HUES48 (cell line): ENCODE results near the gene VASN.
A peak's percentile ranks its signal among the peaks of the same experiment; 100 is the strongest.

Experiments used
- H3K27ac ChIP-seq: one replicate; pipeline ENCODE4 v1.7.0; 2013; ENCODE audit warnings: low read depth, low read length, inconsistent platforms
- H3K27me3 ChIP-seq: 2 replicates; pipeline ENCODE4 v1.6.1; 2013; ENCODE audit warnings: mild to moderate bottlenecking, low read length; ENCODE audit not compliant: control insufficient read depth, insufficient read depth
- H3K36me3 ChIP-seq: 2 replicates; pipeline ENCODE4 v1.6.1; 2013; ENCODE audit warnings: low read length; ENCODE audit not compliant: control insufficient read depth, insufficient read depth
- H3K4me1 ChIP-seq: 2 replicates; pipeline ENCODE4 v1.6.1; 2013; ENCODE audit warnings: mild to moderate bottlenecking, low read length; ENCODE audit not compliant: control insufficient read depth, insufficient read depth
- H3K4me3 ChIP-seq: 2 replicates; pipeline ENCODE4 v1.5.1; 2013; ENCODE audit warnings: mild to moderate bottlenecking, low read depth, low read length
- H3K9ac ChIP-seq: 2 replicates; pipeline ENCODE4 v1.6.1; 2013; ENCODE audit warnings: mild to moderate bottlenecking, low read depth, low read length, moderate library complexity
- H3K9me3 ChIP-seq: 2 replicates; pipeline ENCODE4 v1.6.1; 2013; ENCODE audit warnings: low read length; ENCODE audit not compliant: control insufficient read depth, insufficient read depth

Gene VASN

DNA sequence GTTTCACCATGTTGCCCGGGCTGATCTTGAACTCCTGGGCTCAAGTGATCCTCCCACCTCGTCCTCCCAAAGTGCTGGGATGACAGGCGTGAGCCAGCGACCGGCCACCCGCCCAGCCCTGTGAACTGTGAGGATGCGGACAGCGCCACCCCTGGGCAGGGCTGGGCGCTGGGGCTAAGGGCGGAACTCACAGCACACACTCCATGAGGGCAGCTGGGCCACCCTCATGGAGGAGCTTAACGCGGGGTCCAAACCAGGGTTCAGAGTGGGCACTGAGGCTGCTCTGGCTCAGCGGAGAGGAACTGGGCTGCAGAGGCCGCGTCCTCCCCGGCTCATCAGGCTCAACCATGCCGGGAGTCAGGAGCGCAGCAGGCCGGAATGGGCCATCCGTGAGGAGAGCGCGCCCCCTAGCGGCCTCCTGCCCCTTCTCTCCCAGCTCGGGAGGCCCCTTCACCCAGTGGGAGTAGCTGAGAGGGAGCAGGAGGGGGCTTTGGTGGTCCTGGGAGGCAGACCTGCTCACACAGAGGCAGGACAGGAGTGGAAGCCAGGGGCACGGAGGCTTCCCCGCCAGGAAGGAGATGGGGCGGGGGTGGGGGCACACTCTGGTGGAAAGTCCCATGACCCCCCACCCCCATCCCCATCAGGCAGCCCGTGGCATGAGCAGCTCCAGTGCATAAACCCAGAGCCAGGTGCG is 30.9 kb downstream of the VASN start:
- H3K9ac ChIP-seq, result no peak overlapping the region
- H3K27me3 ChIP-seq, result no peaks in the 10 kb centered on the region
- H3K4me3 ChIP-seq, result peak overlapping the region; percentile 47; the same call in 1 of the 2 replicates
- H3K27ac ChIP-seq, result no peak overlapping the region
- no peaks in the 10 kb centered on the region for H3K9me3 ChIP-seq
- no peaks in the 10 kb centered on the region for H3K4me1 ChIP-seq
- H3K36me3 ChIP-seq, result peaks cover 7% of the 10 kb centered on the region

DNA sequence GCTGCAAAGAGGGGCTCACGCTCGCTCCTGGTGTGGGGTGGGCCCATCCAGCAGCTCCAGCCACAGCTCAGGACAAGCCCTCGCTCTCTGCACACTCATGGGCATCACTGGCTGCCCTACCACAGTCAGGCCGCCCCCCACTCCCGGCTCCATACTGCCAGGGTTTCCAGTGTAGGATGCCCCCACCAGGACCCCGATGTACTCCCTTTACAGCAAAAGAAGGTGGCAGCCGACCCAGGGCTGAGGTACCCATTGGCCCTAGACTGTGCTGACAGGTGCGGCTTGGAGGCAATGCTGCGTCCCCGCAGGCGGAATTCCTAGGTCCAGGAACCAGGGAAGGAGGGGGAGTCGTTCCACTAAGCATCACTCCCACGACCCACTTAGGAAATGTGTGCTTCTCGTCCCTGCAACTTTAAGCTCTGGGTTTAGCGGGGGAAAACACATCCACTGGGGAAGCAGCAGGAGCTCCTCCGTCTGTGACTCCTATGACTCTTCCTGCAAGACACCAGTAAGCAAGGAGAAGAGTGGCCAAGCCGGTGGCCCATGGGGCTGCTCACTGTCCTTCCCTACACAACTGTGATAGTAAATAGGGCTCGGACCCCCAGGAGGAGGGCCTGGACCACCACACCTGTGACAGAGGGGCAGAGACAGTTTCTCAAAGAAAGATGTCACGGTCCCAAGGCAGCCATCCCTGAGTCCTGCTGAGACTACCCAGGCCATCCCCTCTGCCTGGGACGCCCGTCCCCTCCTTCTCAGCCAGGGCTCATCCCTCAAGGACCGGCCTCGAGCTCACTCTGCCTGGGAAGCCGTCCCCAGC is 31.7 kb downstream of the VASN start:
- Histone ChIP-seq H3K27me3 (no peaks in the 10 kb centered on the region), H3K9ac (no peak overlapping the region), H3K36me3 (peaks cover 7% of the 10 kb centered on the region), H3K4me1 (no peaks in the 10 kb centered on the region), H3K4me3 (no peak overlapping the region), H3K27ac (no peak overlapping the region), H3K9me3 (no peaks in the 10 kb centered on the region)

DNA sequence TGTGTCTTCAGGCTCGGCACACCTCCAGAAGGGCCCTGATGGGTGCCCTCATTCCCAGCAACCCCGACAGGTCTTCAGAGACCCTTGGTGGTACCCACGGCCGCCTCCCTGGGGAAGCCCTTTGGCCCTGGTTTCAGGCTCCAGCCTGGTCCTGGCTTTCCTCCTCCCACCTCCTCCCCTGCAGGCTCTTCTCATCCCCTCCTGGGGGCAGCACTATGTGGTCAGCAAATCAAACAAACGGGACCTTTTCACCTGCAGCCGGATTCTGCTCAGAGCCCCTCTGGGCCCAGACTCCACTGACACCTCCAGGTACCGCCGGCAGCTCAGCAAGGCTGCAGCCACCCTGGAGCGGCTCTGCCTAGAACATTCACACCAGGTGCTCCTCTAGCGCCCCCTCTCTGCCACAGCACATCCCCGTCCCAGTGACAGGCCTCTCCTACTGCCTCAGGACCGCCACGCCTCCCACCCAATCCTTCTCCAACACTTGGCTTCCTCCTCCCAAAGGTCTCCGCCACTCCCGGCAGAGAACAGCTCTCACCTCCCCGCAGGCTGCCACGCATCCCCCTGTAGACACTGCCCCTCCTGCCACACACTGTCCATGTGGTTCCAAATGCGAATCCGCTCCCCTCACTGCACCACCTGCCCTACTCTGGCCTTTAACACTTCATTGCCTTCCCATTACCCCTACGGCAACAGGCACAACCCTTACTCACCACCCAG is 32.8 kb downstream of the VASN start:
- H3K36me3 ChIP-seq, result peaks cover 7% of the 10 kb centered on the region
- H3K27ac ChIP-seq, result no peak overlapping the region
- H3K27me3 ChIP-seq, result no peaks in the 10 kb centered on the region
- H3K4me3 ChIP-seq, result no peak overlapping the region
- H3K9me3 ChIP-seq, result no peaks in the 10 kb centered on the region
- H3K9ac ChIP-seq, result no peak overlapping the region
- no peaks in the 10 kb centered on the region for H3K4me1 ChIP-seq

DNA sequence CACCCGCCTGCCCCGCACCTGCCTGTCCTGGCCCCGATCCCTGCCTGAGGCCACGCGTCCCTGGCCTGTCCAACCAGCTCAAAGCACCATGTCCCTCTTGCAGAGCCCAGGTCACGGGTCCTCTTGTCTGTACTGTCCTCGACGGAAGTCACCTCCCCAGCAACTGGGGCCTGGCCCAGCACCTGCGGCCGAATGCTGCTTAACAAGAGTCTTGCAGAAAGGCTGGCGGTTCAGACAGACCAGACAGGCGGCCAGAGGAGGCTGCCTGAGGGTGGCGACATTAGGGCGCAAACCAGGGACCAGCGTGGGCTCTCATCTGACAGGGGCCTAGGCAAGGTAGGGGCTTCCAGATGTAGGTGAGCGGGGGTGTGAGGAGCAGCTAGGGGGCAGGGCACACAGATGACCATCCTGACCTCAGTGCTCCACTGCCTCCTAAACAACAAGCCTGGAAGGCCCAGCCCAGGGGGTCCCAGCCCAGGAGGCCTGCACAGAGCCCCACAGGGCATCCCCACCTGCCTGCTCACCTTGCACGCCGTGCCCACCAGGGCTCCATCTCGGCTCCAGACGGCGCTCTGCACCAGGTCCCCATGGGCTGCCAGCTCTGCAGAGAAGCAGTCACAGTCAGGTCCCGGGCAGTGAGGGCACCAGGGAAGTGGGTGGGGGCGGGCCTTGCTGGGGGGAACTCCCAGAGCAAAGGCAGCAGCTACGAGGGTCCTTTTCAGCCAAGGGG is 33.5 kb downstream of the VASN start:
- no peak overlapping the region for H3K9ac ChIP-seq
- no peaks in the 10 kb centered on the region for H3K4me1 ChIP-seq
- H3K27ac ChIP-seq, result no peak overlapping the region
- no peaks in the 10 kb centered on the region for H3K27me3 ChIP-seq
- peaks cover 7% of the 10 kb centered on the region for H3K36me3 ChIP-seq
- no peaks in the 10 kb centered on the region for H3K9me3 ChIP-seq
- no peak overlapping the region for H3K4me3 ChIP-seq

DNA sequence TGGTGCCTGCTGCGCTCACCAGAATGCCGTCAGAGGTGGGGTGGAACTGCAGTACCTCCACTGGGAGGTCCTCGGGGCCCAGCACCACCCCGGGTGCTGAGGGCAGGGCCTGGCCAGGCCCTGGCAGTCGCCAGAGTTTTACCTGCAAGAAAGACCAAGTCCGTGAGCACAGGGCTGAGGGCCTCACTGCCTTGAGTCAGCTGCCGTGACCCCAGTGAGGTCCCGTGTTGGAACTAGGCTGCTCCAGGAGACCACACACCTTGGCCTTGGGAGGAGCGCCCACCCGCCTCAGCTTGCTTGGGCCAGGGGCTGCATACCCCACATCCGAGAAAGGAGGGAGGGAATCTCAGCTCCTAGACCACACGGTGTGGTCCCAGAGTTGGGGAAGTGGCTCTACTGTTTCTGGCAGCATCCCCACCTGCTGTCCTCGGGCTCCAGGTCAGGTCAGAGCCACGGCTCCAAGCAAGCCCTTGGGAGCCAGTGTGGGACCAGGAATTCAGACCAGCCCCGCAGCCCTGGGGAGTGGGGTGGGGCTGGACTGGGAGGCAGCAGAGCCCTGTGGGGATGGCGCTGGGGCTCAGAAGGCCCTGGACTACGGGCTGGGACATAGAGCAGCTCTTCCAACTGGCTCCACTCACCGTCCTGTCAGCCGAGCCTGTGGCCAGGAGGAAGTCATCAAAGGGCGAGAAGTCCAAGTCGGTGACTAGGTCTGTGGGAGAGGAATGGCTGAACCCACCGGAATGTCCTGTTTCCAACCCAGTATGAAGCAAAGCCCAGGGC is 36.1 kb downstream of the VASN start:
- Histone ChIP-seq H3K27ac (no peak overlapping the region), H3K36me3 (peaks cover 14% of the 10 kb centered on the region)

DNA sequence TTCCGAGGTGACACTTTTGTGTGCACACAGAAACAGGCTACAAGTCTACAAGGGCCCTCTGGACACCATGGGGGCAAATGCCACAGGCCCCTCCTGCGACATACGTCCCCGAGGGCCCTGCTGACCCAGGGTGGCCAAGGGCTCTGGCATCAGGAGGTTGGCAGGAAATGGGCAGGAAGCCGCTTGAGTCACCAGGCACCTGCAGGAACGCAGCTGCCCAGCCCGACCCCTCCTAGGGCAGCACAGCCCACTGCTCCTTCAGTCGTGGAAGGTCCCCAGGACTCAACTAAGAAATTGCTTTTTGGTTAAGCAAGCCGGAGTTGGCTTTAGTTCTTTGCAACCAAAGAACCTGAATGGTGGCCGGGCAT is 36.7 kb downstream of the VASN start:
- H3K36me3 ChIP-seq, result peaks cover 14% of the 10 kb centered on the region
- no peak overlapping the region for H3K9ac ChIP-seq

More for the DNA sequence above, 36.1 kb downstream of the VASN start:
- Histone ChIP-seq H3K9ac (no peak overlapping the region), H3K27me3 (no peaks in the 10 kb centered on the region), H3K9me3 (no peaks in the 10 kb centered on the region), H3K4me3 (no peak overlapping the region), H3K4me1 (no peaks in the 10 kb centered on the region)

DNA sequence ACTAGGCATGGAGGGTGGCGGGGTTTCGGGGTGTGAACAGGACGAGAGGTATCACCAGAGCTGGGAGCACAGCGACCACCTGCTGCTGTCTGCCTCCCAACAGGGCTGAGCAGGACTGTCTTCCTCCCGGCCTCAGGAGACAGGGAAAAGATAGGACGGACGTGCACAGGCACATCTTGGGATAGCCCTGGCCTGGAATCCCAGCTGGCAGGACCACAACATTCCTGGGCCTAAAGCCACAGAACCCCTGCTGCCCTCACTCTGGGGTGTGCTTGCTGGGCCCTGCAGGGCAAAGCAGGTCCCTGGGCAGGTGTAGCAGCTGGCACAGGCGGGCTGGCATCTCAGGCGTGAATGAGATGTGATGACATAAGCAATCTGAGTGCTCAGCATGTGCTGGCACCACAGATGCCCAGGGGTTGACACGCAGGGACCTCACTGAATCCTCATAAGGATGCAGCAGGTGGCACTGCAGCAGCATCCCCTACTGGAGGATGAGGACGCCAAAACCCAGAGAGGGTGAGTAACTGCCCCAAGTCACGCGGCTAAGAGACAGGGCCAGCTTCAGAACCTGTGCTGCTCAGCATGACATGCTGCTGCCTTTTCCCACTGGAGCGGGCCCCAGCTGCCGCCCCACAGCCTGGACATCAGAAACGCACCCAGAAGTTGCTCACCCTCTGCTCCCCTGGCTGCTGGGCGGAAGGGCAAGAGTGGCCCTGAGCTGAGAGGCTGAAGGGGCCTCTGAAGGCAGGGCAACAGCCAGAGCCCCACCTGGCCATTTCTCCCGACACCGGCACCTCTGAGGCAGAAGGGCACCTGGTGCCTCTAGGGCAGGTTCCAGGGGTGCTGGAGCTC is 37.7 kb downstream of the VASN start:
- H3K27ac ChIP-seq, result no peak overlapping the region

More for the DNA sequence above, 36.7 kb downstream of the VASN start:
- no peak overlapping the region for H3K27ac ChIP-seq
- no peaks in the 10 kb centered on the region for H3K9me3 ChIP-seq
- H3K27me3 ChIP-seq, result no peaks in the 10 kb centered on the region
- H3K4me3 ChIP-seq, result no peak overlapping the region
- no peaks in the 10 kb centered on the region for H3K4me1 ChIP-seq

DNA sequence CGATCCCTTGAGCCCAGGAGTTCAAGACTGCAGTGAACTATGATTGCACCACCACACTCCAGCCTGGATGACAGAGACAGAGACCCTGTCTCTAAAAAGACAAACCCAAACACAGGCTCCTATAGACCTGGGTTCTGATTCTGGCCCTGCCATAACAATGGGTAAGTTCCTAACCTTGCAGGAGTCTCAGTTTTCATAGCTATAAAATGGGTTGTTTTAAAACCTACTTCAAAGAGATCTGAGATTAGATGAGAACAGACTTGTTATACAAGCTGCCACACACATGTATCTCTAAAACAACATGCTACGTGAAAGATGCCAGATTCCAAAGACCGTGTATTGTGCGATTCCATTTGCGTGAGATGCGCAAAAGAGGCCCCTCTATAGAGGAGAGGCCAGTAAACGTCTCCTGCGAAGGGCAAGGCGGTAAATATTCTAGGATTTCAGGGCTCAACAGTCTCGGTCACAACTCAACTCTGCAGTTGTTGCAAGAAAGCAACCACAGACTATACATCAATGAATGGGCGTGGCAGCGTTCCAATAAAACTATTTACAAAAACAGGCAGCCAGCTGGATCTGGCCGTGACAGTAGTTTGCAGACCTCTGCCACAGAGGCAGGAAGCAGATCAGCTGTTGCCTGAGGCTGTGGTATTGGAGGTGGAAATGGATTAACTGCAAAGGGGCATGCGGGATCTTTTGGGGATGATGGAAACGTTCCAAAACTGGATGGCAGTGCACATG is 38.9 kb downstream of the VASN start:
- Histone ChIP-seq H3K4me3 (no peak overlapping the region), H3K9me3 (no peaks in the 10 kb centered on the region), H3K4me1 (no peaks in the 10 kb centered on the region; the same call in 1 of the 2 replicates), H3K36me3 (peaks cover 14% of the 10 kb centered on the region), H3K27ac (no peak overlapping the region), H3K27me3 (no peaks in the 10 kb centered on the region), H3K9ac (no peak overlapping the region)

More for the DNA sequence above, 37.7 kb downstream of the VASN start:
- no peaks in the 10 kb centered on the region for H3K27me3 ChIP-seq
- H3K4me1 ChIP-seq, result no peaks in the 10 kb centered on the region
- H3K36me3 ChIP-seq, result peaks cover 14% of the 10 kb centered on the region
- no peak overlapping the region for H3K9ac ChIP-seq
- H3K9me3 ChIP-seq, result no peaks in the 10 kb centered on the region
- H3K4me3 ChIP-seq, result no peak overlapping the region

DNA sequence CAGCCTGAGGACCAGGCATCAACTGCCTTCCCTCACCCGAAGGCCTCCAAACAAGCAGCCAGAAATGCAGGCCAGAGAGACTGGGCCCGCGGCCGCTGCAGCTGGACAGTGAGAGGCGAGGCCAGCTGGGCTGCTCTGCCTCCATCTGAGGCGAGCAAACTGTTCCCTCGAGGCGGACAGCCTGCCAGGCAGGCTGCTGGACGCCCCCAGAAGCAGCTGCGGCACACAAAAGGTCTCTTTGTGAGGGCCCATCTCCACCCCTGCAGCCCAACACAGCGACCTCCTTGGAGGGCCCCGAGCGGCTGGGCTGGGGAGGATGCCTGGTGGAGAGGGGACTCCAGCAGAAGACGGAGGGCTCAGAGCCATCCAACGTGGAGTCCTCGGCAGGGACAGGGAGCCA is 40.0 kb downstream of the VASN start:
- Histone ChIP-seq H3K36me3 (peaks cover 11% of the 10 kb centered on the region; the same call in 1 of the 2 replicates), H3K9me3 (no peaks in the 10 kb centered on the region), H3K27me3 (no peaks in the 10 kb centered on the region), H3K9ac (no peak overlapping the region), H3K4me1 (peaks cover under 1% of the 10 kb centered on the region; the same call in 1 of the 2 replicates), H3K27ac (no peak overlapping the region), H3K4me3 (no peak overlapping the region)
